AG04449 (cell line): Measurements from ENCODE around the gene CCDC171.

Experiments
- CTCF ChIA-PET: fragments of 350-600 bp; formaldehyde crosslinking; extraction: SDS; loops from one replicate; lab custom pipeline; 2021; ENCODE audit warnings: antibody characterized with exemption; lab: Yijun Ruan, JAX
- POLR2A ChIA-PET: fragments of 400-600, 350-600 bp; formaldehyde crosslinking; extraction: SDS; loops from one replicate; lab custom pipeline; 2020; ENCODE audit warnings: antibody characterized with exemption, inconsistent platforms; lab: Yijun Ruan, JAX
- DNase-seq: peaks from one replicate; pipeline ENCODE4 v3.0.0-alpha.2; 2010; ENCODE audit warnings: low read depth, low spot score
- H3K4me3 ChIP-seq: 2 replicates; pipeline ENCODE4 v1.5.1; 2011; ENCODE audit warnings: low read depth, mild to moderate bottlenecking, control low read depth, low read length
- CTCF ChIP-seq: IDR thresholded peaks from one replicate; pipeline ENCODE4 v1.5.1; 2011; ENCODE audit warnings: mild to moderate bottlenecking, moderate library complexity, low read length, control low read depth, inconsistent platforms; ENCODE audit not compliant: insufficient read depth; ENCODE audit errors: missing control alignments

CCDC171 gene

DNA sequence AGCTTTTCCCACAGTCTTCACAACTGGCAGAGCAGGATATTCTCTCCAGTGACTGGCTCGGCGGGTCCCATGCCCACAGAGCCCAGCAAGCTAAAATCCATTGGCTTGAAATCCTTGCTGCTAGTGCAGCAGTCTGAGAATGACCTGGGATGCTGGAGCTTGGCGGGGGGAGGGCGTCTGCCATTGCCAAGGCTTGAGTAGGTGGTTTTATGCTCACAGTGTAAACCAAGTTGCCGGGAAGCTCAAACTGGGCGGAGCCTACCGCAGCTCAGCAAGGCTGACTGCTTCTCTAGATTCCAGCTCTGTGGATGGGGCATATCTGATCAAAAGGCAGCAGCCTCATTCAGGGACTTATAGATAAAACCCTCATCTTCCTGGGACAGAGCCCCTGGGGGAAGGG is 194.1 kb downstream of the CCDC171 start:
- ChIA-PET CTCF (interaction anchor here (0.8 kb wide), 2 partner anchors 14 to 1717 kb away, joined by 3 read pairs; no protein-coding TSS in a partner anchor), POLR2A (no interaction called here)
- H3K4me3 ChIP-seq, result no peak overlapping the region
- TF ChIP-seq CTCF, result no peak
- DNase-seq, result no peak

GRCh38 chr9:15755660-15756059 is 202.8 kb downstream of the CCDC171 start:
- DNase-seq, result no peak
- POLR2A ChIA-PET, result no interaction called here
- CTCF ChIA-PET, result no interaction called here
- no peak overlapping the region for H3K4me3 ChIP-seq
- no peak for TF ChIP-seq CTCF

- no peak for DNase-seq
- POLR2A ChIA-PET, result no interaction called here
- no peak for TF ChIP-seq CTCF
- CTCF ChIA-PET, result no interaction called here
- no peak overlapping the region for H3K4me3 ChIP-seq
Observed at GRCh38 chr9:15761551-15761950, 208.7 kb downstream of the CCDC171 start.

DNA sequence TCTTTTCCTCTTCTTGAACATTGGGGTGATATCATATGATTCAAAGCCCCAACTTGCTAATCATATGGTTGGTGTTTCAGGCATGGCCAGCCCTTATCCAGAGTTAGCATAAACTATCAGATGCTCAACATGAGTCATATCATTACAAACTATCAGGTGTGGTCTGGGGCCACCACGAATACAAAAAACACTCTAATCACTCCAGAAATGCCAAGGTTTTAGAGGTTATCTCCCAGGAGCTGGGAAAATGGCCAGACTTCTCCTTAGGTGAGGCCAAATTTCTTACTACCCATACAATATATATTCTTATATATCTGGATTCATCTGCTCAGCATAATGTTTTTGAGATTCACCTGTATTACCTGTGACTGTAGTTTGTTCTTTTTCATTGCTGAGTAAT is 210.5 kb downstream of the CCDC171 start:
- CTCF ChIA-PET, result interaction anchor here (1.5 kb wide), 1 partner anchor 74 kb away, joined by 3 read pairs; no protein-coding TSS in a partner anchor
- DNase-seq, result no peak
- no peak overlapping the region for H3K4me3 ChIP-seq
- POLR2A ChIA-PET, result no interaction called here
- no peak for TF ChIP-seq CTCF

- H3K4me3 ChIP-seq, result no peak overlapping the region
- ChIA-PET POLR2A (no interaction called here), CTCF (no interaction called here)
- no peak for DNase-seq
- no peak for TF ChIP-seq CTCF
Observed at GRCh38 chr9:15764131-15764530, 211.3 kb downstream of the CCDC171 start.

DNA sequence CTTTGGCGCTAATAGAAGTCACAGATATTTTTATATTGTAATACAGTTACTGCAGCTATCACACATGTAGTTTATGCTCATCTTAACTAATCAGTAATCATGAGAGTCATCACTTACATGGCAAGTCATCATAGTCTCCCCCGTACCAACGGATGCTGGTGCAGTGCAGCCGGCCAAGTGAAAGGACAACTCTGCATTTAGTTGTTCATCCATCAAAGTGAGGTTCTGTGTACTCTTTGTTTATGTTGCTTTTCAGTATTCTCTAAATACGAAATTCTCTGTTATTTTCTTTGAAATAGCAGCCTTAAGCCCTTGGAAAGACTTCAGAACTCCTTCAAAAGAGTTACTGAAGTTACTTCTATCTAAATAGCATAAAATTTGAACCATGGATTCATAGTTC is 216.7 kb downstream of the CCDC171 start:
- no peak for DNase-seq
- ChIA-PET CTCF (no interaction called here), POLR2A (no interaction called here)
- no peak for TF ChIP-seq CTCF
- H3K4me3 ChIP-seq, result no peak overlapping the region
